ENCODE results near the gene GNPTG. TPM values are rescaled to one million over a fixed set of nuclear protein-coding genes. Genes with fewer than 3 reads are reported as not detected.
A peak's percentile ranks its signal among the peaks of the same experiment; 100 is the strongest.

GNPTG gene
- polyA plus RNA-seq, 1 of the 3 experiments (the other 2 are of a cell fraction): 113 TPM

DNA sequence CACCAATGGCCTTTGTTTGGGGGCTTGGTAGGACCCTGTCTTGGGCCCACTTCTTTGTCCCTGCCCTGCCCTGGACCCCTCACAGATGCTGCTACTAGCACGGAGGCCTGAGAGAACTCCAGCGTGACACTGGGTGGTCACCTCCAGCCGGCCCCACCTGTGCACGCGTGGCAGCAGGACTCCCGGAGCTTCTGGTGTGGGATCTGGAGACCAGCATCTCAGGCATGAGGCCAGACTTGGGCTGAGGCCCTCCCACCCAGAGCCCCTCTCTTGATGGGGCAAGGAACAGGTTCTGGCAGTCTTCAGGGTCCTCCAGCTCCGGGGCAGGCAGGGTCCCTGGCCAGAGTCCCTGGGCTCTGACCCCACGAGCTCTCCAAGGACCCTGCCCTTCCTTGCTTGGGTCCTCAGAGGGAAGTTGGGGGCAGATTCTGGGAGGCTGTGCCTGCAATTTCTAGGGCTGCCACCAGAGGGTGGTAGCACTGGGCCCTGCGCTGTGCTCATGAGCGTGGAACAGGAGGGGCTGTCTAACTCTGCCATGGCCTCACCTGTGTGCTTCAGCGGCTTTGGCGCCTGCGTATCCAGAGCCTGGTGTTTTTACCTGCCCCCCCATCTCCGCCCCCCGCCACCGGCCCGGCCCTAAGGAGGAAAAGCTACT is 21.3 kb upstream of the GNPTG start:
- Histone ChIP-seq H3K4me1 (ENCODE audit: control insufficient read depth in 1 of 2, insufficient read depth in 2 of 2, low read depth in 1 of 2, low read length in 1 of 2) (peaks cover 0 to 18% of the 10 kb centered on the region in 2 experiments; a peak in 1 of 4 replicates), H3K9me3 (no peaks in the 10 kb centered on the region), H3K27ac (ENCODE audit: low read depth in 2 of 2, low read length in 1 of 2) (no peak overlapping the region), H3F3A (replicated peaks; ENCODE audit: insufficient read depth) (no peaks in the 10 kb centered on the region), H3K9ac (no peak overlapping the region), H3K4me3 (ENCODE audit: low read depth in 2 of 2, low read length in 1 of 2) (no peak overlapping the region), H4K20me1 (ENCODE audit: insufficient read depth) (peaks cover 12% of the 10 kb centered on the region; the same call in 1 of the 2 replicates), H3K79me2 (ENCODE audit: insufficient read depth) (no peaks in the 10 kb centered on the region), H3K4me2 (no peak overlapping the region), H2AFZ (ENCODE audit: low read depth) (no peak overlapping the region), H3K9me2 (no peaks in the 10 kb centered on the region), H3K27me3 (ENCODE audit: insufficient read depth) (peaks cover 40% of the 10 kb centered on the region), H3K36me3 (replicated peaks in 1 of 2; ENCODE audit: control insufficient read depth in 1 of 2, insufficient read depth in 2 of 2, low read length in 1 of 2) (peaks cover 0 to 2% of the 10 kb centered on the region in 2 experiments)
- TF ChIP-seq FOXJ3 (CRISPR knock-in tag; IDR thresholded peaks at IDR 0.05) (no peak), FOXM1 (IDR thresholded peaks at IDR 0.05; ENCODE audit: low read depth) (no peak), CTCF (IDR thresholded peaks at IDR 0.05) (peak; percentile 45)
- WGBS (ENCODE audit: low lambda C conversion rate): 78% methylated on average over 9 of the region's 17 CpGs
- ChIA-PET POLR2A (no interaction called here), CTCF (interaction anchor here (0.6 to 2.7 kb wide), 4 partner anchors 12 to 208 kb away, joined by 3 to 7 read pairs (median 4); no protein-coding TSS in a partner anchor)
- DNase-seq: no peak

DNA sequence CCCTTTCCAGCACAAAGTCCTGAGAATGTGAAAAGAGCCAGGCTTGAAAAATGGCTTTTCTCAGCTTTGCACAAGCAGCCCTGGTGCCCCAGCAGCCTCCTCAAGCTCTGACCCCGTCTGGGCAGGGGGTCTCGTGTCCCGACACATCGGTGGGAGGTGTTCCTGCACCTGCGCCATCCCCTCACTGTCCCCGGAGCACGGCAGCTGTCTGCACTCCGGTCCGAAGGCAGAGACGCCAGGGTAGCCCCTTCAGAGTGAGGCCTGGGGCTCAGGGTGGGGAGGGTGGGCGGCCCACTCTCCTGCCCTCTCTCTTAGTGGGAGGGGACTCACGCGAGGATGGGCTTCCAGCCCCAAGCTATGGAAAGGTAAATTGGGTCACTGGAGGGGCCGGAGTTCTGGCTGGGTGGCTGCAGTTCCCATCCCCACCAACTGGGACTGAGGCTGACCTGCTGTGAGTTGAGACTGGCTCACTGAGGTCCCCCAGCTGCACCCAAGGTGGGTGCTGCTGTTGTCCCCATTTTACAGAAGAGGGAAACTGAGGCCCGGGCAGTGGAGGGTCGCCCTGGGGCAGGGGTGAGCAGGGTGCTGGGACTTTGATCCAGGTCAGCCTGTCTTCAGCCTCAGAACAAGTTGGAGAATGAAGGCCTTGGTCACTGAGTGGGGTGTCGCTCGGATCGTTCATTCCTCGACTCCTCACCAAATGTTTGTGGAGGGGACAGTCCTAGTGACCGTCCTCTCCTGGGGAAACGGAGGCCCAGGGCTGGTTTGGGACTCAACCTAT is 20.6 kb upstream of the GNPTG start:
- POLR2A ChIA-PET: interaction anchor here (1.2 kb wide), 1 partner anchor 22 kb away, joined by 7 read pairs; the partner anchor contains the start of gene UBE2I
- Histone ChIP-seq H3K9me2 (no peaks in the 10 kb centered on the region), H2AFZ (ENCODE audit: low read depth) (no peak overlapping the region), H3K27me3 (ENCODE audit: insufficient read depth) (peaks cover 47% of the 10 kb centered on the region), H3K4me2 (no peak overlapping the region), H3K27ac (ENCODE audit: low read depth in 2 of 2, low read length in 1 of 2) (no peak overlapping the region), H3K9ac (no peak overlapping the region), H3K9me3 (no peaks in the 10 kb centered on the region), H3F3A (replicated peaks; ENCODE audit: insufficient read depth) (no peaks in the 10 kb centered on the region), H3K36me3 (replicated peaks in 1 of 2; ENCODE audit: control insufficient read depth in 1 of 2, insufficient read depth in 2 of 2, low read length in 1 of 2) (no peaks in the 10 kb centered on the region), H3K4me1 (ENCODE audit: control insufficient read depth in 1 of 2, insufficient read depth in 2 of 2, low read depth in 1 of 2, low read length in 1 of 2) (peaks cover 0 to 25% of the 10 kb centered on the region in 2 experiments; a peak in 1 of 4 replicates), H4K20me1 (ENCODE audit: insufficient read depth) (0 out of 2 replicates have a peak, but pooled peaks cover 7% of the 10 kb centered on the region), H3K4me3 (ENCODE audit: low read depth in 2 of 2, low read length in 1 of 2) (peak overlapping the region in 1 of 2 experiments; percentile 9; a peak in 1 of 4 replicates), H3K79me2 (ENCODE audit: insufficient read depth) (no peaks in the 10 kb centered on the region)
- CTCF ChIA-PET: interaction anchor here (0.8 to 2.7 kb wide), 4 partner anchors 12 to 19 kb away, joined by 3 to 7 read pairs (median 4); no protein-coding TSS in a partner anchor
- 29% methylated on average over 6 of the region's 22 CpGs for WGBS (ENCODE audit: low lambda C conversion rate)
- no peak for TF ChIP-seq NRF1 (IDR thresholded peaks at IDR 0.05; ENCODE audit: low read depth, low read length)
- no peak for TF ChIP-seq ELF1 (IDR thresholded peaks at IDR 0.05)
- DNase-seq: no peak
